IMR-90 (cell line): ENCODE data around the gene SLC44A1. TPM values are rescaled to one million over a fixed set of nuclear protein-coding genes. Genes with fewer than 3 reads are reported as not detected.

Source experiments
- ATAC-seq: fragments of 200-7000 bp; cut with Tn5 transposase; 2 replicates; pipeline ENCODE4 v1.9.1; 2020; ENCODE audit warnings: low read depth, mild to moderate bottlenecking, moderate library complexity
- BruUV-seq: library from RNA; stranded (reverse); fragments of 400-500 nt; replicated peaks from 2 replicates; lab custom pipeline; 2021; lab: Mats Ljungman, UMichigan
- CTCF ChIA-PET: fragments of 300-600 bp; formaldehyde crosslinking; extraction: SDS; loops from one replicate; lab custom pipeline; 2021; ENCODE audit warnings: antibody characterized with exemption; lab: Yijun Ruan, JAX
- POLR2A ChIA-PET: fragments of 300-600 bp; sonication (Branson Sonifier 250); formaldehyde crosslinking; loops from one replicate; lab custom pipeline; 2022; ENCODE audit warnings: antibody characterized with exemption; ENCODE audit not compliant: unreplicated experiment; lab: Charles Lee
- DNase-seq: peaks from one replicate; pipeline ENCODE4 v3.0.0; 2013
- H2AFZ ChIP-seq: replicated peaks from 2 replicates; pipeline ENCODE3; 2013; ENCODE audit warnings: low read length, mild to moderate bottlenecking; ENCODE audit not compliant: poor library complexity
- H2AK5ac ChIP-seq: 2 replicates; pipeline ENCODE4 v1.6.1; 2013; ENCODE audit warnings: low read depth, low read length, inconsistent platforms
- H2AK9ac ChIP-seq: replicated peaks from 2 replicates; pipeline ENCODE3; 2013; ENCODE audit warnings: mild to moderate bottlenecking, low read depth, low read length, moderate library complexity; ENCODE audit not compliant: poor library complexity
- H2BK120ac ChIP-seq: 2 replicates; pipeline ENCODE4 v1.6.1; 2013; ENCODE audit warnings: low read depth, low read length, inconsistent platforms
- H2BK15ac ChIP-seq: 3 replicates; pipeline ENCODE4 v1.6.1; 2013; ENCODE audit warnings: low read depth, low read length, inconsistent platforms
- H2BK20ac ChIP-seq: 2 replicates; pipeline ENCODE4 v1.6.1; 2013; ENCODE audit warnings: low read depth, mild to moderate bottlenecking, inconsistent platforms, low read length, moderate library complexity
- H2BK5ac ChIP-seq: 2 replicates; pipeline ENCODE4 v1.6.1; 2013; ENCODE audit warnings: mild to moderate bottlenecking, low read depth, low read length, inconsistent platforms; ENCODE audit not compliant: poor library complexity, severe bottlenecking
- H3K14ac ChIP-seq: replicated peaks from 2 replicates; pipeline ENCODE4 v1.6.1; 2013; ENCODE audit warnings: low read depth, low read length, inconsistent platforms
- H3K18ac ChIP-seq: 2 replicates; pipeline ENCODE4 v1.6.1; 2013; ENCODE audit warnings: low read depth, low read length, control low read depth
- H3K23ac ChIP-seq: 2 replicates; pipeline ENCODE4 v1.6.1; 2013; ENCODE audit warnings: low read depth, low read length, inconsistent platforms
- H3K27ac ChIP-seq: 2 replicates; pipeline ENCODE4 v1.5.1; 2013; ENCODE audit warnings: mild to moderate bottlenecking, control low read depth, low read length; ENCODE audit not compliant: insufficient read depth
- H3K27me3 ChIP-seq: 2 replicates; pipeline ENCODE4 v1.6.1; 2013; ENCODE audit warnings: low read length; ENCODE audit not compliant: control insufficient read depth, insufficient read depth
- H3K36me3 ChIP-seq: 2 replicates; pipeline ENCODE4 v1.6.1; 2013; ENCODE audit warnings: low read length, mixed read lengths; ENCODE audit not compliant: control insufficient read depth, insufficient read depth
- H3K4ac ChIP-seq: 2 replicates; pipeline ENCODE4 v1.6.1; 2013; ENCODE audit warnings: low read depth, low read length, inconsistent platforms
- H3K4me1 ChIP-seq: 2 replicates; pipeline ENCODE4 v1.6.1; 2013; ENCODE audit warnings: low read length, mixed read lengths; ENCODE audit not compliant: control insufficient read depth, insufficient read depth
- H3K4me2 ChIP-seq: 2 replicates; pipeline ENCODE4 v1.6.1; 2013; ENCODE audit warnings: low read depth, mild to moderate bottlenecking, control low read depth, low read length, moderate library complexity
- H3K4me3 ChIP-seq: 2 replicates; pipeline ENCODE4 v1.5.1; 2013; ENCODE audit warnings: low read depth, mild to moderate bottlenecking, control low read depth, low read length, moderate library complexity; ENCODE audit not compliant: insufficient read depth
- H3K56ac ChIP-seq: 2 replicates; pipeline ENCODE4 v1.6.1; 2013; ENCODE audit warnings: low read length, inconsistent platforms; ENCODE audit not compliant: insufficient read depth; ENCODE audit errors: extremely low read depth
- H3K79me1 ChIP-seq, 2 experiments: 2 replicates each; pipeline ENCODE4 v1.6.1; 2013; ENCODE audit warnings: low read length in 2 of 2, inconsistent platforms in 1 of 2, low read depth in 1 of 2
- H3K9ac ChIP-seq: 2 replicates; pipeline ENCODE4 v1.6.1; 2013; ENCODE audit warnings: low read depth, low read length, control low read depth
- H3K9me1 ChIP-seq: 2 replicates; pipeline ENCODE4 v1.6.1; 2013; ENCODE audit warnings: low read length, inconsistent platforms; ENCODE audit not compliant: insufficient read depth
- H3K9me3 ChIP-seq: 2 replicates; pipeline ENCODE4 v1.6.1; 2013; ENCODE audit warnings: low read length; ENCODE audit not compliant: control insufficient read depth, insufficient read depth
- H4K20me1 ChIP-seq: 2 replicates; pipeline ENCODE4 v1.6.1; 2013; ENCODE audit warnings: low read length, inconsistent platforms; ENCODE audit not compliant: insufficient read depth
- H4K5ac ChIP-seq: 2 replicates; pipeline ENCODE4 v1.6.1; 2013; ENCODE audit warnings: mild to moderate bottlenecking, low read depth, low read length, control low read depth
- H4K8ac ChIP-seq, 2 experiments: 2 replicates each; pipeline ENCODE4 v1.6.1; 2013; ENCODE audit warnings: low read depth in 2 of 2, low read length in 2 of 2, control low read depth in 1 of 2, inconsistent platforms in 1 of 2
- H4K91ac ChIP-seq: 2 replicates; pipeline ENCODE4 v1.6.1; 2013; ENCODE audit warnings: low read depth, low read length, inconsistent platforms; ENCODE audit not compliant: insufficient read depth
- CHD1 ChIP-seq: IDR thresholded peaks from 2 replicates; pipeline ENCODE4 v1.6.1; 2012; ENCODE audit warnings: low read depth, low read length, improper control_type of control experiment
- FOS ChIP-seq: fragments of 150-350 bp; IDR thresholded peaks from 2 replicates; pipeline ENCODE4 v1.6.1; 2016; ENCODE audit warnings: low read depth, low read length
- MAFK ChIP-seq: IDR thresholded peaks from 2 replicates; pipeline ENCODE4 v1.6.1; 2012; ENCODE audit warnings: low read depth, low read length, improper control_type of control experiment
- MAZ ChIP-seq: IDR thresholded peaks from 2 replicates; pipeline ENCODE4 v1.6.1; 2012; ENCODE audit warnings: low read depth, mild to moderate bottlenecking, low read length, improper control_type of control experiment, moderate library complexity, borderline replicate concordance
- NFE2L2 ChIP-seq: fragments of 150-350 bp; IDR thresholded peaks from 2 replicates; pipeline ENCODE4 v1.6.1; 2016; ENCODE audit warnings: low read depth, mild to moderate bottlenecking, low read length
- WGBS, 2 experiments: methylation state at CpG; one replicate each; pipeline versions ENCODE4 v1.1.5 to v1.1.7; 2013; ENCODE audit warnings: missing lambda C conversion rate in 2 of 2; ENCODE audit not compliant: insufficient read length in 1 of 2; ENCODE audit errors: extremely low coverage in 2 of 2; 5-methylcytosine and 5-hydroxymethylcytosine counted together
- dilution Hi-C: fragments of 300-500 bp; cut with HindIII; formaldehyde crosslinking; loops from one replicate; pipeline ENCODE4 v1.14.3; 2018; ENCODE audit warnings: low sequenced_read_pairs; ENCODE audit not compliant: unreplicated experiment
- in situ Hi-C: fragments of 300-500 bp; cut with MboI; formaldehyde crosslinking; loops from 3 replicates; pipeline ENCODE4 v1.14.3; 2019; ENCODE audit warnings: low sequenced_read_pairs, inconsistent platforms, mixed read lengths
- intact Hi-C: fragments of 100-400 bp; cut with micrococcal nuclease; formaldehyde crosslinking; loops from 2 replicates; pipeline ENCODE4 v1.10.0; 2022
- polyA plus RNA-seq, 3 experiments: library from polyadenylated mRNA; depleted of rRNA; stranded (reverse); fragments of >200 nt; gene quantifications; 2 replicates each; pipeline ENCODE4 v1.2.3, GENCODE V29; 2012; ENCODE audit warnings: low replicate concordance in 1 of 3
- total RNA-seq: library from RNA; depleted of rRNA; stranded (reverse); fragments of >200 nt; gene quantifications from 2 replicates; pipeline ENCODE4 v1.2.3, GENCODE V29; 2012
- TF ChIP-seq, protein P1 (sequence below): conservative IDR thresholded peaks from 2 replicates; pipeline ENCODE4 v1.5.1; 2012; ENCODE audit warnings: mild to moderate bottlenecking, low read depth, low read length, improper control_type of control experiment

The SLC44A1 gene
- total and polyA plus RNA-seq, 2 of the 4 experiments (the other 2 are of a cell fraction) = 5.2 to 21.7 TPM

DNA sequence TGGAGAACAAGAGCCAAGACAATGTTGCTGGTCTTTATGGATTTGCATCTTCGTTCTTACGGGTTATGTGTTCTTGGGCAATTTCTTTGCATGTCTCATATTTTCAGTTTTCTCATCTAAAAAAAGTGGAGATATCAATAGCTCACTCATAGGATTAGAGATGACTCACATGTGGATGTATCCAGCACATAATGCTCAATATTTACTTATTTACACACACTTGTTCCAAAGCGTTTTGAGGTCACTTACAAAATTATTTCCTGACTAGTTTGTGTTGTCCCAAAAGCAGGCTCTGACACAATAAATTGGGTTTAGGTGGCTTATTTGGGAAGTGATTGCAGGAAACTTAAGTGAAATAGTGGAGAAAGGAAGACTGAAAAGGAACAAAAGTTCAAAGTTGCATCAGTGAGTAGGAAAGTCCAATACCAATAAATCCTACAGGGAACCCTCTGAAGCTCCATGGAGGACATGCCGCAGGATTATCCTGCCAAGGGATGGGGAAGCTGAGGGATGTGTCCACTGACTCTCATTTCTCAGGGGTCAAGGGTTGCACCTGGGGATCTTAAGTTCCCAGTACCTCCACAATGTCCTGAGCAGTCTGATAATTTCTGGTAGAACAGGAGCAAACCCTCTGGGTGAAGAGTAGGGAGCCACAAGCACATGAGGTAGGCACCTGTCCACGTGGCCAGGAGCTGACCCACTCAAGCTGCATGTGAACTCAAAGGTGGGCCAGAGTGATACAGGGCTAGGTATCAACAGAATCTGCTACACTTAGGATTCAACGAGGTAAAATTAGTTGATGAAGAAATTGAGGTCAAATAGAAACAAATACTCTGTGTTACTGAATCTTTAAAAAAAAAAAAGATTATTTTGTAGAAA lies 37.4 kb upstream of the SLC44A1 start:
- no peak overlapping the region for H3K4me3 ChIP-seq
- no peak overlapping the region for H3K27ac ChIP-seq
- H3K56ac ChIP-seq = no peak overlapping the region
- no peak overlapping the region; the same call in 1 of the 2 replicates for H2AK5ac ChIP-seq
- peak overlapping the region; percentile 68 for H3K18ac ChIP-seq
- no peaks in the 10 kb centered on the region for H3K9me3 ChIP-seq
- TF ChIP-seq NFE2L2 (no peak), MAFK (no peak), MAZ (no peak), FOS (peak; percentile 20; the same call in 1 of the 2 replicates), CHD1 (no peak)
- TF ChIP-seq, protein P1, sequence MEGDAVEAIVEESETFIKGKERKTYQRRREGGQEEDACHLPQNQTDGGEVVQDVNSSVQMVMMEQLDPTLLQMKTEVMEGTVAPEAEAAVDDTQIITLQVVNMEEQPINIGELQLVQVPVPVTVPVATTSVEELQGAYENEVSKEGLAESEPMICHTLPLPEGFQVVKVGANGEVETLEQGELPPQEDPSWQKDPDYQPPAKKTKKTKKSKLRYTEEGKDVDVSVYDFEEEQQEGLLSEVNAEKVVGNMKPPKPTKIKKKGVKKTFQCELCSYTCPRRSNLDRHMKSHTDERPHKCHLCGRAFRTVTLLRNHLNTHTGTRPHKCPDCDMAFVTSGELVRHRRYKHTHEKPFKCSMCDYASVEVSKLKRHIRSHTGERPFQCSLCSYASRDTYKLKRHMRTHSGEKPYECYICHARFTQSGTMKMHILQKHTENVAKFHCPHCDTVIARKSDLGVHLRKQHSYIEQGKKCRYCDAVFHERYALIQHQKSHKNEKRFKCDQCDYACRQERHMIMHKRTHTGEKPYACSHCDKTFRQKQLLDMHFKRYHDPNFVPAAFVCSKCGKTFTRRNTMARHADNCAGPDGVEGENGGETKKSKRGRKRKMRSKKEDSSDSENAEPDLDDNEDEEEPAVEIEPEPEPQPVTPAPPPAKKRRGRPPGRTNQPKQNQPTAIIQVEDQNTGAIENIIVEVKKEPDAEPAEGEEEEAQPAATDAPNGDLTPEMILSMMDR = no peak
- H4K5ac ChIP-seq = no peak overlapping the region
- dilution Hi-C loops = no loop called here
- no peak overlapping the region for H3K4ac ChIP-seq
- no peak overlapping the region for H2BK120ac ChIP-seq
- H4K20me1 ChIP-seq = no peaks in the 10 kb centered on the region
- ChIA-PET POLR2A (interaction anchor here (0.6 kb wide), 1 partner anchor 327 kb away, joined by 5 read pairs; no protein-coding TSS in a partner anchor), CTCF (no interaction called here)
- H2AFZ ChIP-seq = peak overlapping the region; percentile 52
- H2BK5ac ChIP-seq = no peak overlapping the region
- no peak overlapping the region for H4K91ac ChIP-seq
- WGBS, 2 experiments = 83% methylated on average over 1 of the region's 6 CpGs; no CpG with 5 or more reads in 1 of the 2 experiments
- H3K9me1 ChIP-seq = no peaks in the 10 kb centered on the region
- DNase-seq (peak; percentile 50), ATAC-seq (peak; percentile 33; the same call in 1 of the 2 replicates)
- no peak overlapping the region for H4K8ac ChIP-seq
- no peaks in the 10 kb centered on the region for H3K27me3 ChIP-seq
- H3K79me1 ChIP-seq = no peaks in the 10 kb centered on the region
- H2BK20ac ChIP-seq = no peak overlapping the region
- no peaks in the 10 kb centered on the region for H3K36me3 ChIP-seq
- H2AK9ac ChIP-seq = no peak overlapping the region
- BruUV-seq = no TSS peak
- H2BK15ac ChIP-seq = no peak overlapping the region
- no peak overlapping the region for H3K4me2 ChIP-seq
- peaks cover 9% of the 10 kb centered on the region for H3K4me1 ChIP-seq
- intact Hi-C loops = no loop called here
- no peak overlapping the region for H3K9ac ChIP-seq
- no peak overlapping the region for H3K23ac ChIP-seq
- H3K14ac ChIP-seq = no peak overlapping the region
- in situ Hi-C loops = no loop called here
